Ishikawa (cell line): ENCODE results near the gene COPE.

Experiments
- CEBPB ChIP-seq: IDR thresholded peaks from 2 replicates; pipeline ENCODE4 v1.6.1; 2012
- CREB1 ChIP-seq: IDR thresholded peaks from 2 replicates; pipeline ENCODE4 v1.6.1; 2012; ENCODE audit warnings: low read depth
- EGR1 ChIP-seq: IDR thresholded peaks from 2 replicates; pipeline ENCODE4 v1.6.1; 2012
- EP300 ChIP-seq: IDR thresholded peaks from 2 replicates; pipeline ENCODE4 v1.6.1; 2012; ENCODE audit warnings: borderline replicate concordance
- FOXM1 ChIP-seq: IDR thresholded peaks from 2 replicates; pipeline ENCODE4 v1.6.1; 2012; ENCODE audit warnings: low read depth, borderline replicate concordance
- RAD21 ChIP-seq: IDR thresholded peaks from 2 replicates; pipeline ENCODE4 v1.6.1; 2012; ENCODE audit warnings: low read depth
- TAF1 ChIP-seq: IDR thresholded peaks from 2 replicates; pipeline ENCODE4 v1.6.1; 2012; ENCODE audit warnings: low read depth, mild to moderate bottlenecking
- TEAD4 ChIP-seq: IDR thresholded peaks from 2 replicates; pipeline ENCODE4 v1.6.1; 2012
- USF1 ChIP-seq: IDR thresholded peaks from 2 replicates; pipeline ENCODE4 v1.6.1; 2012
- TF ChIP-seq, protein P1 (sequence below): IDR thresholded peaks from 2 replicates; pipeline ENCODE4 v1.6.1; 2012
- TF ChIP-seq, protein P2 (sequence below): IDR thresholded peaks from 2 replicates; pipeline ENCODE4 v1.6.1; 2012; ENCODE audit warnings: low read depth, mild to moderate bottlenecking

DNA sequence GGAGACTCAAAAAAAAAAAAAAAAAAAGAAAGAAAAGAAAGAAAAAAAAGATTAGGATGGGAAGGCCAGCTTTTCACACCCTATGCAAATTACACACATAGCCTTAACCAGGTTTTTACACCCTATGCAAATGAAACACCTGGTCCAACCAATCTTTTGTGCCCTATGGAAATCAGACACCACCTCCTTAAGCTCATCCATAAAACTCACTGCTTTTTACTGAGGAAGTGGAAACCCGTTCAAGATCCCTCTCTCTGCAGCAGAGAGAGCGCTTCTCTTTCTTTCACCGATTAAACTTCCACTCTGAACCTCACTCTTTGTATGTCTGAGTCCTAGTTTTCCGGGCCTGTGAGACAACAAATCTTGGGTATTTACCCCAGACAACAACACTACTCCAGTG lies 47.1 kb upstream of the COPE start:
- no peak; the same call in 1 of the 2 replicates for TF ChIP-seq RAD21
- no peak for TF ChIP-seq CEBPB
- TF ChIP-seq USF1 = no peak
- TF ChIP-seq, protein P1, sequence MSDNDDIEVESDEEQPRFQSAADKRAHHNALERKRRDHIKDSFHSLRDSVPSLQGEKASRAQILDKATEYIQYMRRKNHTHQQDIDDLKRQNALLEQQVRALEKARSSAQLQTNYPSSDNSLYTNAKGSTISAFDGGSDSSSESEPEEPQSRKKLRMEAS = no peak
- TF ChIP-seq, protein P2, sequence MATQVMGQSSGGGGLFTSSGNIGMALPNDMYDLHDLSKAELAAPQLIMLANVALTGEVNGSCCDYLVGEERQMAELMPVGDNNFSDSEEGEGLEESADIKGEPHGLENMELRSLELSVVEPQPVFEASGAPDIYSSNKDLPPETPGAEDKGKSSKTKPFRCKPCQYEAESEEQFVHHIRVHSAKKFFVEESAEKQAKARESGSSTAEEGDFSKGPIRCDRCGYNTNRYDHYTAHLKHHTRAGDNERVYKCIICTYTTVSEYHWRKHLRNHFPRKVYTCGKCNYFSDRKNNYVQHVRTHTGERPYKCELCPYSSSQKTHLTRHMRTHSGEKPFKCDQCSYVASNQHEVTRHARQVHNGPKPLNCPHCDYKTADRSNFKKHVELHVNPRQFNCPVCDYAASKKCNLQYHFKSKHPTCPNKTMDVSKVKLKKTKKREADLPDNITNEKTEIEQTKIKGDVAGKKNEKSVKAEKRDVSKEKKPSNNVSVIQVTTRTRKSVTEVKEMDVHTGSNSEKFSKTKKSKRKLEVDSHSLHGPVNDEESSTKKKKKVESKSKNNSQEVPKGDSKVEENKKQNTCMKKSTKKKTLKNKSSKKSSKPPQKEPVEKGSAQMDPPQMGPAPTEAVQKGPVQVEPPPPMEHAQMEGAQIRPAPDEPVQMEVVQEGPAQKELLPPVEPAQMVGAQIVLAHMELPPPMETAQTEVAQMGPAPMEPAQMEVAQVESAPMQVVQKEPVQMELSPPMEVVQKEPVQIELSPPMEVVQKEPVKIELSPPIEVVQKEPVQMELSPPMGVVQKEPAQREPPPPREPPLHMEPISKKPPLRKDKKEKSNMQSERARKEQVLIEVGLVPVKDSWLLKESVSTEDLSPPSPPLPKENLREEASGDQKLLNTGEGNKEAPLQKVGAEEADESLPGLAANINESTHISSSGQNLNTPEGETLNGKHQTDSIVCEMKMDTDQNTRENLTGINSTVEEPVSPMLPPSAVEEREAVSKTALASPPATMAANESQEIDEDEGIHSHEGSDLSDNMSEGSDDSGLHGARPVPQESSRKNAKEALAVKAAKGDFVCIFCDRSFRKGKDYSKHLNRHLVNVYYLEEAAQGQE = no peak
- TF ChIP-seq TAF1 = no peak
- no peak for TF ChIP-seq EP300
- no peak for TF ChIP-seq FOXM1
- no peak for TF ChIP-seq TEAD4
- no peak for TF ChIP-seq CREB1
- no peak for TF ChIP-seq EGR1
